Lower leg skin (tissue), 3 donors: ENCODE data around the gene DBNDD1.

Experiments
- CTCF ChIP-seq, 3 donors: fragments of 450-650 bp; IDR thresholded peaks; one replicate each; pipeline ENCODE4 v1.5.1; 2016; ENCODE audit warnings: antibody characterized with exemption in 3 of 3, mild to moderate bottlenecking in 3 of 3, moderate library complexity in 2 of 3
- POLR2A ChIP-seq, 2 donors: fragments of 450-650 bp; IDR thresholded peaks; one replicate each; pipeline ENCODE4 v1.6.1; 2016 to 2017; ENCODE audit warnings: antibody characterized with exemption in 2 of 2, mild to moderate bottlenecking in 1 of 2, moderate library complexity in 1 of 2

- no peak for TF ChIP-seq CTCF (IDR thresholded peaks at IDR 0.05)
- TF ChIP-seq POLR2A (IDR thresholded peaks at IDR 0.05): no peak
These were observed 15.2 kb upstream of the DBNDD1 start for GRCh38 chr16:90034504-90034903.
